ENCODE results near the gene EPB41. TPM values are rescaled to one million over a fixed set of nuclear protein-coding genes. Genes with fewer than 3 reads are reported as not detected.

Gene EPB41
- total and polyA plus RNA-seq, 2 experiments from 2014 or later = 26.8 to 112 TPM

DNA sequence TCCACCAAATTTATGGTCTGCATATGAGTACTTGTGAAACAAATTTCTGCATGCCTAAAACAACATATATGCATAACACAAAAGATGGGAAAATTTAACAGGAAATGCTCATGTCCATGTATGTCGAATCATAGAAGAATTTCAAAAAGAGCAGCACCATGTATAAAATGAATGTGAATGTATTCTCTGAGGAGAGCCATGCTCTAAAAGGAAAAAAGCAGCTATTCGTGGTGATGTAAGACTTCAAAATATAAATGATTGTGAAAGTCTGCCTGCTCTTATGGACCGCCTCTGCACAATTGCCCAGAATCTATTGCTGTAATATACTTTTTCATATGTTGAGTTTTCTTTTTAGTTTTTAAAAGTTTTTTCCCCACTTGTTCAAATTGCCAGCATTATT is 66.8 kb downstream of the EPB41 start:
- no peak overlapping the region for H3K4me3 Mint-ChIP-seq
- Histone ChIP-seq H3K79me2 (replicated peaks; ENCODE audit: insufficient read depth) (peaks cover 56% of the 10 kb centered on the region), H3K4me2 (no peak overlapping the region), H4K20me1 (replicated peaks; ENCODE audit: insufficient read depth) (peaks cover 3% of the 10 kb centered on the region; the same call in 1 of the 2 replicates), H3F3A (replicated peaks; ENCODE audit: low read depth) (0 out of 2 replicates have a peak, but pooled peaks cover 4% of the 10 kb centered on the region), H3K4me3 (no peak overlapping the region), H2AFZ (no peak overlapping the region), H3K36me3 (ENCODE audit: insufficient read depth) (no peaks in the 10 kb centered on the region), H3K4me1 (ENCODE audit: insufficient read depth) (0 out of 2 replicates have a peak, but pooled peaks cover 1% of the 10 kb centered on the region), H3K9me2 (ENCODE audit: insufficient read depth) (peaks cover 4% of the 10 kb centered on the region; the same call in 1 of the 2 replicates), H3K27ac (ENCODE audit: low read depth) (no peak overlapping the region), H3K27me3 (ENCODE audit: insufficient read depth) (no peaks in the 10 kb centered on the region)
- H3K27me3 Mint-ChIP-seq (ENCODE audit: insufficient read depth, low read depth, poor library complexity) = no peaks in the 10 kb centered on the region
- no peak for TF ChIP-seq ZNF462 (CRISPR knock-in tag; IDR thresholded peaks at IDR 0.05)
- no peak for TF ChIP-seq NANOG (IDR thresholded peaks at IDR 0.05; ENCODE audit: borderline replicate concordance)
- no peak for TF ChIP-seq CTCF (conservative IDR thresholded peaks at IDR 0.05; ENCODE audit: low read depth in 2 of 2)
- TF ChIP-seq POLR2AphosphoS5 (IDR thresholded peaks at IDR 0.05; ENCODE audit: low read depth) = no peak
- TF ChIP-seq ETS1 (IDR thresholded peaks at IDR 0.05) = no peak
- TF ChIP-seq ZNF114 (CRISPR knock-in tag; IDR thresholded peaks at IDR 0.05) = no peak
- TF ChIP-seq EZH2 (IDR thresholded peaks at IDR 0.05; ENCODE audit: low read depth, unreplicated experiment) = no peak
- TF ChIP-seq EZH2phosphoT487 (IDR thresholded peaks at IDR 0.05; ENCODE audit: unreplicated experiment) = no peak
- TF ChIP-seq REST (IDR thresholded peaks at IDR 0.05; ENCODE audit: unreplicated experiment) = no peak
- TF ChIP-seq CREB1 (CRISPR knock-in tag; IDR thresholded peaks at IDR 0.05; ENCODE audit: low read depth) = no peak
- peak overlapping the region; percentile 47; the same call in 1 of the 2 replicates for H3K27ac Mint-ChIP-seq
- H3K36me3 Mint-ChIP-seq (ENCODE audit: low read depth) = peaks cover 13% of the 10 kb centered on the region; the same call in 2 of the 3 replicates
- H3K4me1 Mint-ChIP-seq = peaks cover 8% of the 10 kb centered on the region
- peaks cover 11% of the 10 kb centered on the region; the same call in 2 of the 3 replicates for H3K9me3 Mint-ChIP-seq
- ATAC-seq (no peak), DNase-seq (ENCODE audit: low spot score) (no peak)
